Left ventricle myocardium inferior (tissue), 1 donor: ENCODE measurements around the gene KIAA1549. TPM values are rescaled to one million over a fixed set of nuclear protein-coding genes. Genes with fewer than 3 reads are reported as not detected.

Source experiments
- DNase-seq: peaks from one replicate; pipeline ENCODE4 v3.0.0-alpha.2; 2020
- H3K27ac ChIP-seq: fragments of 200-600 bp; replicated peaks from 2 replicates; pipeline ENCODE4 v1.8.0; 2021
- H3K27me3 ChIP-seq: fragments of 200-600 bp; 2 replicates; pipeline ENCODE4 v1.8.0; 2021; ENCODE audit warnings: low read depth
- H3K36me3 ChIP-seq: fragments of 200-600 bp; 2 replicates; pipeline ENCODE4 v1.8.0; 2021
- H3K4me1 ChIP-seq: fragments of 200-600 bp; 2 replicates; pipeline ENCODE4 v1.8.0; 2021
- H3K4me3 ChIP-seq: fragments of 200-600 bp; 2 replicates; pipeline ENCODE4 v1.8.0; 2021; ENCODE audit warnings: mild to moderate bottlenecking, moderate library complexity
- H3K9me3 ChIP-seq: fragments of 200-600 bp; replicated peaks from 2 replicates; pipeline ENCODE4 v1.8.0; 2021
- intact Hi-C: fragments of 100-400 bp; cut with micrococcal nuclease; formaldehyde crosslinking; loops from one replicate; pipeline ENCODE4 v1.11.0; 2022
- total RNA-seq: library from RNA; stranded (reverse); fragmentation: NEBNext Ultra II Directional; extraction: Animal tissue kit (Norgen Biotek cat#: 25700); gene quantifications from one replicate; pipeline ENCODE4 v1.2.1, GENCODE V29; 2021
- TF ChIP-seq, protein P1 (sequence below): fragments of 200-600 bp; IDR thresholded peaks from 2 replicates; pipeline ENCODE4 v1.8.0; 2021; ENCODE audit warnings: antibody characterized with exemption, mild to moderate bottlenecking, borderline replicate concordance
- donor health status: DM: no; HTN: yes; CAD: no; lungs with severe emphysema.

KIAA1549 gene
- total RNA-seq, 1 donor from 2014 or later: 2.1 TPM

- peaks cover 14% of the 10 kb centered on the region for H3K36me3 ChIP-seq
- TF ChIP-seq, protein P1, sequence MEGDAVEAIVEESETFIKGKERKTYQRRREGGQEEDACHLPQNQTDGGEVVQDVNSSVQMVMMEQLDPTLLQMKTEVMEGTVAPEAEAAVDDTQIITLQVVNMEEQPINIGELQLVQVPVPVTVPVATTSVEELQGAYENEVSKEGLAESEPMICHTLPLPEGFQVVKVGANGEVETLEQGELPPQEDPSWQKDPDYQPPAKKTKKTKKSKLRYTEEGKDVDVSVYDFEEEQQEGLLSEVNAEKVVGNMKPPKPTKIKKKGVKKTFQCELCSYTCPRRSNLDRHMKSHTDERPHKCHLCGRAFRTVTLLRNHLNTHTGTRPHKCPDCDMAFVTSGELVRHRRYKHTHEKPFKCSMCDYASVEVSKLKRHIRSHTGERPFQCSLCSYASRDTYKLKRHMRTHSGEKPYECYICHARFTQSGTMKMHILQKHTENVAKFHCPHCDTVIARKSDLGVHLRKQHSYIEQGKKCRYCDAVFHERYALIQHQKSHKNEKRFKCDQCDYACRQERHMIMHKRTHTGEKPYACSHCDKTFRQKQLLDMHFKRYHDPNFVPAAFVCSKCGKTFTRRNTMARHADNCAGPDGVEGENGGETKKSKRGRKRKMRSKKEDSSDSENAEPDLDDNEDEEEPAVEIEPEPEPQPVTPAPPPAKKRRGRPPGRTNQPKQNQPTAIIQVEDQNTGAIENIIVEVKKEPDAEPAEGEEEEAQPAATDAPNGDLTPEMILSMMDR: no peak
- H3K4me3 ChIP-seq: no peak overlapping the region
- DNase-seq: no peak
- no peak overlapping the region for H3K27ac ChIP-seq
- no peaks in the 10 kb centered on the region for H3K9me3 ChIP-seq
- no peaks in the 10 kb centered on the region for H3K27me3 ChIP-seq
- no peaks in the 10 kb centered on the region for H3K4me1 ChIP-seq
- intact Hi-C loops: loop anchor here (5.0 kb wide), 1 partner anchor 58 kb away; no protein-coding TSS in a partner anchor
Measured at GRCh38 chr7:139018910-139019309, 37.7 kb upstream of the KIAA1549 start.

- intact Hi-C loops: loop anchor here (5.0 kb wide), 1 partner anchor 60 kb away; no protein-coding TSS in a partner anchor
- H3K27ac ChIP-seq: no peak overlapping the region
- no peaks in the 10 kb centered on the region for H3K27me3 ChIP-seq
- peaks cover 4% of the 10 kb centered on the region for H3K36me3 ChIP-seq
- no peaks in the 10 kb centered on the region for H3K4me1 ChIP-seq
- H3K9me3 ChIP-seq: no peaks in the 10 kb centered on the region
- no peak overlapping the region for H3K4me3 ChIP-seq
- TF ChIP-seq, protein P1: peak; percentile 82
- peak; percentile 36 for DNase-seq
Measured at GRCh38 chr7:139016931-139017511, 35.8 kb upstream of the KIAA1549 start.

DNA sequence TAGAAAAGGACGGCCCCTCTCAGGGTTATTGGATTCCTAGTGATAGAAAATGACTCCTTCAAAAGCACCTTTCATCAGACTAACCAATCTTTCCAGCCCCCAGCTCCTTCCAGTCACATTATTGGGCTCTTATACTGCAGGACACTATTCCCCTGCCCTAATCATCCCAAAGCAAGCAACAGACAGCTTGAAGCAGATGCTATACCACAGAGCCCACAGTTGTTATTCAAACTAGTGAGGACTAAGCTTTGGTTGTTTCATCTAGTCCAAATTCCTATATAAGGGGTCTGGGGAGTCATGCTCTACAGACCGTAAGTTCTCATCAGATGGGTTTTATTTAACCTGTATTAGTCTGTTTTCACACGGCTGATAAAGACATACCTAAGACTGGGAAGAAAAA lies 30.2 kb upstream of the KIAA1549 start:
- DNase-seq: no peak
- TF ChIP-seq, protein P1: no peak
- Histone ChIP-seq H3K9me3 (no peaks in the 10 kb centered on the region), H3K4me3 (no peak overlapping the region), H3K27ac (no peak overlapping the region), H3K4me1 (no peaks in the 10 kb centered on the region), H3K27me3 (no peaks in the 10 kb centered on the region), H3K36me3 (no peaks in the 10 kb centered on the region)
- intact Hi-C loops: no loop called here

DNA sequence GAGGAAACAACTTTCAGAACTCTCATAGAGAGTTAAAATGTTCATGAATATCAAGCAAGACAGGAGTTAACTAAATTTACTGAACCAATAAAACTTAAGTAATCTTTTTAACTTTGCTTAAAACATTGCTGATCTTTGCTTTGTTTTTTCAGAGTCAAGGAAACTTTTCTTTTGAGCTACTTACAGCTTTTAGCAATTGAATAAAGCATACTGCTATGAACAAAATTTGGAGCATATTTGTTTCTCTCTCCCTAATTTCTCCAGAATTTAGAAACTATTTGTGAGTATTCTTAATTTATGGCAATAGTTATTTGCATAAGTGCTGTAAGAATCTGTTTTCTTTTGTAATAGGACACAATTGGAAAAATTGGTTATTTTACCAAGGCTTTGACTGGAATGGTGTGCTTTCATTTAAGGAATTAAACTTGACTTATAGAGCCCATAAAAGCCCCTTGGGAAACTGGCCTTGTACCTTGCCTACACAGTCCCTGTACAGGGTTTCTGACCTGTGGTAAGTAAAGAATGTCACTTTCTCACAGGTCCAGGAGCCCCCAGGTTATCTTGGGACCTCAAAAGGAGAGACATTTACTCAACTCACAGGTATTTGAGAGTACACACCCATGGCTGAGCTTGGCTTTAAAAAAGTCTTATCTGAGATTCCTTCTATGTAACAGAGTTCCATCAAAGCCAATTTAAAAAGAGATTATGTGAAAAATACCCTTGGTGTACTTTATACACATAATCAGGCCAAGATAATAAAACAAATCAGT lies 23.3 kb upstream of the KIAA1549 start:
- no peaks in the 10 kb centered on the region for H3K27me3 ChIP-seq
- H3K27ac ChIP-seq: no peak overlapping the region
- intact Hi-C loops: no loop called here

DNA sequence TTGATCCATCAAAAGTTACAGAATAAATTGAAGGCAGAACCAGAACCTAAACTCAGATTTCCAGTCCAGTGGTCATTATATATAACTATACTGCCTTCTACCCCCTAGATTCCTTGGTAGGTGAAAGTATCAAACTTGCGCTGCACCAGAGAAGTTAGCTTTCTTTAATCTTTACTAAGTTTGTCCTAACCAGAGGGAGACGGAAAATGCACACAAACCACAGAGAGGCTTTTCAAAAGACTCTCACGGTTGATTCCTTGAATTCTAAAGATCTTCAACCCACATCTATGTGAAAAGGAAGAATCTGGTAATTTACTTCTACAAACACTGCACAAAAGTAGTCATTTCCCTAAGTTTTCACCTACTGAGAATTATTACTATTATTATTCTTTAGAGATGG lies 18.2 kb upstream of the KIAA1549 start:
- TF ChIP-seq, protein P1: no peak
- Histone ChIP-seq H3K4me3 (no peak overlapping the region), H3K27ac (no peak overlapping the region), H3K4me1 (no peaks in the 10 kb centered on the region), H3K36me3 (no peaks in the 10 kb centered on the region), H3K9me3 (peaks cover 13% of the 10 kb centered on the region), H3K27me3 (no peaks in the 10 kb centered on the region)
- intact Hi-C loops: no loop called here
- DNase-seq: no peak

More for the DNA sequence above, 23.3 kb upstream of the KIAA1549 start:
- TF ChIP-seq, protein P1: no peak
- Histone ChIP-seq H3K36me3 (no peaks in the 10 kb centered on the region), H3K4me1 (no peaks in the 10 kb centered on the region), H3K4me3 (no peak overlapping the region), H3K9me3 (peaks cover 19% of the 10 kb centered on the region)
- DNase-seq: no peak
